ENCODE data around the gene MMEL1.

Gene MMEL1

GRCh38 chr1:2567083-2567679 is 65.6 kb downstream of the MMEL1 start:
- Histone ChIP-seq H3K9me3 (ENCODE audit: insufficient read depth, low read depth, low read length) (no peaks in the 10 kb centered on the region), H3K4me1 (ENCODE audit: control insufficient read depth in 1 of 2, insufficient read depth in 2 of 2, low read length in 2 of 2) (no peaks in the 10 kb centered on the region), H2AK5ac (ENCODE audit: low read length) (no peak overlapping the region), H4K91ac (ENCODE audit: low read depth, low read length) (no peak overlapping the region), H3K14ac (ENCODE audit: low read length) (no peak overlapping the region), H2AFZ (ENCODE audit: insufficient read depth, low read length, poor library complexity) (no peak overlapping the region), H3K79me2 (ENCODE audit: control insufficient read depth, insufficient read depth, low read length, poor library complexity) (no peaks in the 10 kb centered on the region), H3K4me3 (ENCODE audit: low read depth, low read length) (no peak overlapping the region), H4K12ac (ENCODE audit: low read depth, low read length) (no peak overlapping the region), H2BK120ac (ENCODE audit: insufficient read depth, low read length, poor library complexity) (no peak overlapping the region), H3K79me1 (ENCODE audit: low read length) (no peaks in the 10 kb centered on the region), H3K18ac (ENCODE audit: low read length) (no peak overlapping the region), H3K27me3 (ENCODE audit: insufficient read depth, low read length) (no peaks in the 10 kb centered on the region), H3K4me2 (ENCODE audit: low read length) (no peak overlapping the region), H3K9ac (ENCODE audit: low read length) (no peak overlapping the region), H3K4ac (ENCODE audit: low read depth, low read length) (no peak overlapping the region), H3K27ac (ENCODE audit: low read depth, low read length) (no peak overlapping the region), H2BK12ac (ENCODE audit: low read length) (no peak overlapping the region), H4K8ac (ENCODE audit: low read depth, low read length) (no peak overlapping the region), H3K36me3 (ENCODE audit: control insufficient read depth in 1 of 2, insufficient read depth in 2 of 2, low read length in 2 of 2) (no peaks in the 10 kb centered on the region), H3K23ac (ENCODE audit: low read length) (no peak overlapping the region), H2BK5ac (ENCODE audit: low read depth, low read length, poor library complexity) (no peak overlapping the region)
- no peak for DNase-seq
- WGBS (ENCODE audit: extremely low coverage, insufficient coverage, insufficient read length) = no CpG with 5 or more reads among the region's 16 CpGs

- H3K9me3 ChIP-seq (ENCODE audit: insufficient read depth, low read depth, low read length) = no peaks in the 10 kb centered on the region
- no peak overlapping the region for H2BK12ac ChIP-seq (ENCODE audit: low read length)
- H3K27me3 ChIP-seq (ENCODE audit: insufficient read depth, low read length) = no peaks in the 10 kb centered on the region
- no peak overlapping the region for H3K9ac ChIP-seq (ENCODE audit: low read length)
- no peak overlapping the region for H4K8ac ChIP-seq (ENCODE audit: low read depth, low read length)
- no peaks in the 10 kb centered on the region for H3K79me2 ChIP-seq (ENCODE audit: control insufficient read depth, insufficient read depth, low read length, poor library complexity)
- no peaks in the 10 kb centered on the region for H3K36me3 ChIP-seq (ENCODE audit: control insufficient read depth in 1 of 2, insufficient read depth in 2 of 2, low read length in 2 of 2)
- no peak overlapping the region for H2AK5ac ChIP-seq (ENCODE audit: low read length)
- no peak overlapping the region for H3K27ac ChIP-seq (ENCODE audit: low read depth, low read length)
- H3K18ac ChIP-seq (ENCODE audit: low read length) = no peak overlapping the region
- no peak overlapping the region for H3K4me2 ChIP-seq (ENCODE audit: low read length)
- H3K4me1 ChIP-seq (ENCODE audit: control insufficient read depth in 1 of 2, insufficient read depth in 2 of 2, low read length in 2 of 2) = no peaks in the 10 kb centered on the region
- H2AFZ ChIP-seq (ENCODE audit: insufficient read depth, low read length, poor library complexity) = no peak overlapping the region
- H3K4ac ChIP-seq (ENCODE audit: low read depth, low read length) = no peak overlapping the region
- H3K4me3 ChIP-seq (ENCODE audit: low read depth, low read length) = no peak overlapping the region
- H3K14ac ChIP-seq (ENCODE audit: low read length) = no peak overlapping the region
- H3K23ac ChIP-seq (ENCODE audit: low read length) = no peak overlapping the region
- WGBS (ENCODE audit: extremely low coverage, insufficient coverage, insufficient read length) = no CpG with 5 or more reads among the region's 34 CpGs
- no peak overlapping the region for H4K91ac ChIP-seq (ENCODE audit: low read depth, low read length)
- no peaks in the 10 kb centered on the region for H3K79me1 ChIP-seq (ENCODE audit: low read length)
- no peak for DNase-seq
- H2BK120ac ChIP-seq (ENCODE audit: insufficient read depth, low read length, poor library complexity) = no peak overlapping the region
- H4K12ac ChIP-seq (ENCODE audit: low read depth, low read length) = no peak overlapping the region
- H2BK5ac ChIP-seq (ENCODE audit: low read depth, low read length, poor library complexity) = no peak overlapping the region
Measured at GRCh38 chr1:2566101-2567045, 66.4 kb downstream of the MMEL1 start.

GRCh38 chr1:2564815-2565374 is 67.9 kb downstream of the MMEL1 start:
- Histone ChIP-seq H2BK12ac (ENCODE audit: low read length) (no peak overlapping the region), H3K27me3 (ENCODE audit: insufficient read depth, low read length) (no peaks in the 10 kb centered on the region), H3K27ac (ENCODE audit: low read depth, low read length) (no peak overlapping the region), H2BK120ac (ENCODE audit: insufficient read depth, low read length, poor library complexity) (no peak overlapping the region), H4K12ac (ENCODE audit: low read depth, low read length) (no peak overlapping the region), H2AFZ (ENCODE audit: insufficient read depth, low read length, poor library complexity) (no peak overlapping the region), H3K36me3 (ENCODE audit: control insufficient read depth in 1 of 2, insufficient read depth in 2 of 2, low read length in 2 of 2) (no peaks in the 10 kb centered on the region), H3K14ac (ENCODE audit: low read length) (no peak overlapping the region), H3K79me1 (ENCODE audit: low read length) (no peaks in the 10 kb centered on the region), H3K4me1 (ENCODE audit: control insufficient read depth in 1 of 2, insufficient read depth in 2 of 2, low read length in 2 of 2) (no peaks in the 10 kb centered on the region), H2AK5ac (ENCODE audit: low read length) (no peak overlapping the region), H3K4me3 (ENCODE audit: low read depth, low read length) (no peak overlapping the region), H3K79me2 (ENCODE audit: control insufficient read depth, insufficient read depth, low read length, poor library complexity) (no peaks in the 10 kb centered on the region), H3K9me3 (ENCODE audit: insufficient read depth, low read depth, low read length) (no peaks in the 10 kb centered on the region), H3K18ac (ENCODE audit: low read length) (no peak overlapping the region), H3K4me2 (ENCODE audit: low read length) (no peak overlapping the region), H3K4ac (ENCODE audit: low read depth, low read length) (no peak overlapping the region), H4K91ac (ENCODE audit: low read depth, low read length) (no peak overlapping the region), H3K23ac (ENCODE audit: low read length) (no peak overlapping the region), H3K9ac (ENCODE audit: low read length) (no peak overlapping the region), H2BK5ac (ENCODE audit: low read depth, low read length, poor library complexity) (no peak overlapping the region), H4K8ac (ENCODE audit: low read depth, low read length) (no peak overlapping the region)
- no CpG with 5 or more reads among the region's 14 CpGs for WGBS (ENCODE audit: extremely low coverage, insufficient coverage, insufficient read length)
- no peak for DNase-seq

GRCh38 chr1:2564006-2564814 is 68.6 kb downstream of the MMEL1 start:
- H3K79me2 ChIP-seq (ENCODE audit: control insufficient read depth, insufficient read depth, low read length, poor library complexity) = no peaks in the 10 kb centered on the region
- no peaks in the 10 kb centered on the region for H3K36me3 ChIP-seq (ENCODE audit: control insufficient read depth in 1 of 2, insufficient read depth in 2 of 2, low read length in 2 of 2)
- no peak overlapping the region for H2BK120ac ChIP-seq (ENCODE audit: insufficient read depth, low read length, poor library complexity)
- H3K79me1 ChIP-seq (ENCODE audit: low read length) = no peaks in the 10 kb centered on the region
- H4K12ac ChIP-seq (ENCODE audit: low read depth, low read length) = no peak overlapping the region
- no peaks in the 10 kb centered on the region for H3K27me3 ChIP-seq (ENCODE audit: insufficient read depth, low read length)
- H3K23ac ChIP-seq (ENCODE audit: low read length) = no peak overlapping the region
- H3K18ac ChIP-seq (ENCODE audit: low read length) = no peak overlapping the region
- no peak overlapping the region for H3K4me2 ChIP-seq (ENCODE audit: low read length)
- H3K9me3 ChIP-seq (ENCODE audit: insufficient read depth, low read depth, low read length) = no peaks in the 10 kb centered on the region
- H3K27ac ChIP-seq (ENCODE audit: low read depth, low read length) = no peak overlapping the region
- no peaks in the 10 kb centered on the region for H3K4me1 ChIP-seq (ENCODE audit: control insufficient read depth in 1 of 2, insufficient read depth in 2 of 2, low read length in 2 of 2)
- H4K8ac ChIP-seq (ENCODE audit: low read depth, low read length) = no peak overlapping the region
- no peak overlapping the region for H3K9ac ChIP-seq (ENCODE audit: low read length)
- no peak overlapping the region for H3K4me3 ChIP-seq (ENCODE audit: low read depth, low read length)
- DNase-seq = no peak
- H4K91ac ChIP-seq (ENCODE audit: low read depth, low read length) = no peak overlapping the region
- no peak overlapping the region for H3K14ac ChIP-seq (ENCODE audit: low read length)
- H2AFZ ChIP-seq (ENCODE audit: insufficient read depth, low read length, poor library complexity) = no peak overlapping the region
- no CpG with 5 or more reads among the region's 20 CpGs for WGBS (ENCODE audit: extremely low coverage, insufficient coverage, insufficient read length)
- H3K4ac ChIP-seq (ENCODE audit: low read depth, low read length) = no peak overlapping the region
- no peak overlapping the region for H2BK12ac ChIP-seq (ENCODE audit: low read length)
- H2AK5ac ChIP-seq (ENCODE audit: low read length) = no peak overlapping the region
- no peak overlapping the region for H2BK5ac ChIP-seq (ENCODE audit: low read depth, low read length, poor library complexity)
